Measurements from ENCODE around the gene SHPK. TPM values are rescaled to one million over a fixed set of nuclear protein-coding genes. Genes with fewer than 3 reads are reported as not detected.

SHPK gene
- total and polyA plus RNA-seq, 9 of the 15 experiments (the other 6 are each of a cell fraction or from before 2014, with no cell fraction given), result 2.5 to 16.3 (median 11.8) TPM

DNA sequence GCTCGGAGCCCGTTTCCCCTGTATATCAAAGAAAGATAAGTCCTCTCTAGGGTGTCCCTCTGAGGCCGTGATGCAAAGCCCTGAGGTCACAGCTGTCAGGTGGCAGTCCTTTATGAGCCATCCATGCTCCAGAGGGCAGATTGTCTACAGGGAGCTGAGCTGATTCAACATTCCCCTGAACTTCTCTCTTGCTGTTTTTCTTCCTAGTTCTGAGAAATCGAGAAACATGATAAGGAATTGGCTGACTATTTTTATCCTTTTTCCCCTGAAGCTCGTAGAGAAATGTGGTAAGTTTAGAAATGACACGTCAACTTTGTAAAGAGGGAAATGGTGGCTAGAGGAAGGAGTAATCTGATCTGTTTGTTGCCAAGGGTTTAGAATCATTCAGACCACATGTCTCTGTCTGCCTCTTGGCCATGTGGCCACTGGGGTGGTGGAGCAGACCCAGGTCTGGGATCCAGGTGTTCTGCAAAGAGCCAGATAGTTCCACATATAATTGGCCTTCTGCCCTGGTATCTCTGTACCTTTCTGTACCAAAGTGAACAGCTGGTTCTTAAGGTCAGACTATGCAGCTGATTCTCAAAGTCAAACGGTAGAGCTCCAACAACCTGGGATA, 4.0 kb upstream of the SHPK start (continued):
- TF ChIP-seq CHD7 (IDR thresholded peaks at IDR 0.05; ENCODE audit: low read depth, low read length), result no peak
- TF ChIP-seq CGGBP1 (CRISPR knock-in tag; IDR thresholded peaks at IDR 0.05), result no peak
- no peak for TF ChIP-seq KDM5B (IDR thresholded peaks at IDR 0.05; ENCODE audit: insufficient replicate concordance, low read depth, low read length)
- peak; percentile 73 for TF ChIP-seq TCF3 (CRISPR knock-in tag; IDR thresholded peaks at IDR 0.05)
- peak; percentile 57 to 65; a peak in 3 of 4 replicates for TF ChIP-seq FOXK2 (conservative IDR thresholded peaks at IDR 0.05 in 1 of 2, IDR thresholded peaks at IDR 0.05 in 1 of 2; ENCODE audit: low read depth in 2 of 2)
- peak; percentile 89 for TF ChIP-seq ZNF395 (CRISPR knock-in tag; IDR thresholded peaks at IDR 0.05)
- no peak for TF ChIP-seq CC2D1A (IDR thresholded peaks at IDR 0.05)
- peak; percentile 64 for TF ChIP-seq TAF9B (IDR thresholded peaks at IDR 0.05; ENCODE audit: partially characterized antibody)
- TF ChIP-seq KHSRP (IDR thresholded peaks at IDR 0.05), result no peak
- peak; percentile 73 for TF ChIP-seq FOSL1 (tag; conservative IDR thresholded peaks at IDR 0.05)
- TF ChIP-seq MYC (IDR thresholded peaks at IDR 0.05; ENCODE audit: low read depth, low read length), result peak; percentile 95
- no peak for TF ChIP-seq MYC (CRISPR knock-in tag; IDR thresholded peaks at IDR 0.05; ENCODE audit: borderline replicate concordance, low read depth)
- TF ChIP-seq CEBPG (CRISPR knock-in tag; IDR thresholded peaks at IDR 0.05), result peak; percentile 27; the same call in 1 of the 2 replicates
- no peak; a peak in 1 of 4 replicates for TF ChIP-seq CEBPG (tag; conservative IDR thresholded peaks at IDR 0.05 in 1 of 2, IDR thresholded peaks at IDR 0.05 in 1 of 2)
- peak; percentile 67; the same call in 1 of the 2 replicates for TF ChIP-seq ESRRA (IDR thresholded peaks at IDR 0.05; ENCODE audit: borderline replicate concordance, low read depth)
- TF ChIP-seq EHMT2 (IDR thresholded peaks at IDR 0.05), result 0 out of 2 replicates have a peak, but pooled peaks have one; percentile 53

Data from K562 (cell line).